ENCODE data around the gene ALDH8A1.
"Not testable (repeated sequence)": the region's sequence is repeated elsewhere in the genome, so short reads cannot be mapped to it uniquely, and the experiment has no call there.

Gene ALDH8A1

GRCh38 chr6:134910593-134910935 lies 39.3 kb downstream of the ALDH8A1 start:
- Histone ChIP-seq H3K27me3 (ENCODE audit: insufficient read depth, insufficient read length) (no peaks in the 10 kb centered on the region), H3K4me1 (ENCODE audit: insufficient read depth, insufficient read length) (no peaks in the 10 kb centered on the region), H3K9me3 (ENCODE audit: insufficient read depth, low read length) (no peaks in the 10 kb centered on the region), H3K4me3 (ENCODE audit: insufficient read length, low read depth) (no peak overlapping the region), H3K36me3 (ENCODE audit: insufficient read depth, insufficient read length, low read length) (no peaks in the 10 kb centered on the region), H3K9ac (ENCODE audit: insufficient read length, low read depth) (no peak overlapping the region)
- no peak for DNase-seq (ENCODE audit: low read depth, low spot score)
- no peak for TF ChIP-seq SUZ12 (IDR thresholded peaks at IDR 0.05; ENCODE audit: extremely low read depth, insufficient read depth, insufficient read length)
- TF ChIP-seq ZNF274 (IDR thresholded peaks at IDR 0.05; ENCODE audit: low read depth, low read length) = no peak
- TF ChIP-seq YY1 (IDR thresholded peaks at IDR 0.05; ENCODE audit: insufficient read depth, insufficient read length) = no peak

GRCh38 chr6:134909701-134910592 lies 40.0 kb downstream of the ALDH8A1 start:
- H3K27me3 ChIP-seq (ENCODE audit: insufficient read depth, insufficient read length) = no peaks in the 10 kb centered on the region
- H3K9me3 ChIP-seq (ENCODE audit: insufficient read depth, low read length) = no peaks in the 10 kb centered on the region
- H3K4me3 ChIP-seq (ENCODE audit: insufficient read length, low read depth) = no peak overlapping the region
- no peaks in the 10 kb centered on the region for H3K4me1 ChIP-seq (ENCODE audit: insufficient read depth, insufficient read length)
- TF ChIP-seq SUZ12 (IDR thresholded peaks at IDR 0.05; ENCODE audit: extremely low read depth, insufficient read depth, insufficient read length) = no peak
- no peak for TF ChIP-seq YY1 (IDR thresholded peaks at IDR 0.05; ENCODE audit: insufficient read depth, insufficient read length)
- TF ChIP-seq ZNF274 (IDR thresholded peaks at IDR 0.05; ENCODE audit: low read depth, low read length) = no peak
- no peaks in the 10 kb centered on the region for H3K36me3 ChIP-seq (ENCODE audit: insufficient read depth, insufficient read length, low read length)
- no peak overlapping the region for H3K9ac ChIP-seq (ENCODE audit: insufficient read length, low read depth)
- DNase-seq (ENCODE audit: low read depth, low spot score) = no peak

- no peak for TF ChIP-seq SUZ12 (IDR thresholded peaks at IDR 0.05; ENCODE audit: extremely low read depth, insufficient read depth, insufficient read length)
- TF ChIP-seq YY1 (IDR thresholded peaks at IDR 0.05; ENCODE audit: insufficient read depth, insufficient read length) = no peak
- TF ChIP-seq ZNF274 (IDR thresholded peaks at IDR 0.05; ENCODE audit: low read depth, low read length) = no peak
These were observed 40.9 kb downstream of the ALDH8A1 start for GRCh38 chr6:134908906-134909516.

GRCh38 chr6:134904731-134905130 lies 45.2 kb downstream of the ALDH8A1 start:
- H3K36me3 ChIP-seq (ENCODE audit: insufficient read depth, insufficient read length, low read length); H3K9ac ChIP-seq (ENCODE audit: insufficient read length, low read depth); H3K4me3 ChIP-seq (ENCODE audit: insufficient read length, low read depth); H3K4me1 ChIP-seq (ENCODE audit: insufficient read depth, insufficient read length); DNase-seq (ENCODE audit: low read depth, low spot score); H3K27me3 ChIP-seq (ENCODE audit: insufficient read depth, insufficient read length); H3K9me3 ChIP-seq (ENCODE audit: insufficient read depth, low read length): not testable (repeated sequence)

More at GRCh38 chr6:134908906-134909516, 40.9 kb downstream of the ALDH8A1 start:
- no peaks in the 10 kb centered on the region for H3K9me3 ChIP-seq (ENCODE audit: insufficient read depth, low read length)
- no peak for DNase-seq (ENCODE audit: low read depth, low spot score)
- H3K4me3 ChIP-seq (ENCODE audit: insufficient read length, low read depth) = no peak overlapping the region
- H3K27me3 ChIP-seq (ENCODE audit: insufficient read depth, insufficient read length) = no peaks in the 10 kb centered on the region
- no peaks in the 10 kb centered on the region for H3K4me1 ChIP-seq (ENCODE audit: insufficient read depth, insufficient read length)
- H3K9ac ChIP-seq (ENCODE audit: insufficient read length, low read depth) = no peak overlapping the region
- H3K36me3 ChIP-seq (ENCODE audit: insufficient read depth, insufficient read length, low read length) = no peaks in the 10 kb centered on the region

GRCh38 chr6:134903448-134903847 lies 46.5 kb downstream of the ALDH8A1 start:
- no peaks in the 10 kb centered on the region for H3K27me3 ChIP-seq (ENCODE audit: insufficient read depth, insufficient read length)

GRCh38 chr6:134902936-134903335 lies 47.0 kb downstream of the ALDH8A1 start:
- Histone ChIP-seq H3K9ac (ENCODE audit: insufficient read length, low read depth) (no peak overlapping the region), H3K4me3 (ENCODE audit: insufficient read length, low read depth) (no peak overlapping the region), H3K36me3 (ENCODE audit: insufficient read depth, insufficient read length, low read length) (no peaks in the 10 kb centered on the region), H3K9me3 (ENCODE audit: insufficient read depth, low read length) (no peaks in the 10 kb centered on the region), H3K27me3 (ENCODE audit: insufficient read depth, insufficient read length) (no peaks in the 10 kb centered on the region), H3K4me1 (ENCODE audit: insufficient read depth, insufficient read length) (no peaks in the 10 kb centered on the region)
- TF ChIP-seq YY1 (IDR thresholded peaks at IDR 0.05; ENCODE audit: insufficient read depth, insufficient read length) (no peak), SUZ12 (IDR thresholded peaks at IDR 0.05; ENCODE audit: extremely low read depth, insufficient read depth, insufficient read length) (no peak), ZNF274 (IDR thresholded peaks at IDR 0.05; ENCODE audit: low read depth, low read length) (no peak)
- no peak for DNase-seq (ENCODE audit: low read depth, low spot score)

More at GRCh38 chr6:134903448-134903847, 46.5 kb downstream of the ALDH8A1 start:
- H3K9ac ChIP-seq (ENCODE audit: insufficient read length, low read depth) = no peak overlapping the region
- no peaks in the 10 kb centered on the region for H3K9me3 ChIP-seq (ENCODE audit: insufficient read depth, low read length)
- TF ChIP-seq YY1 (IDR thresholded peaks at IDR 0.05; ENCODE audit: insufficient read depth, insufficient read length) = no peak
- no peak for TF ChIP-seq SUZ12 (IDR thresholded peaks at IDR 0.05; ENCODE audit: extremely low read depth, insufficient read depth, insufficient read length)
- no peak for TF ChIP-seq ZNF274 (IDR thresholded peaks at IDR 0.05; ENCODE audit: low read depth, low read length)
- H3K4me3 ChIP-seq (ENCODE audit: insufficient read length, low read depth) = no peak overlapping the region
- H3K4me1 ChIP-seq (ENCODE audit: insufficient read depth, insufficient read length) = no peaks in the 10 kb centered on the region
- no peaks in the 10 kb centered on the region for H3K36me3 ChIP-seq (ENCODE audit: insufficient read depth, insufficient read length, low read length)
- DNase-seq (ENCODE audit: low read depth, low spot score) = no peak

- no peaks in the 10 kb centered on the region for H3K4me1 ChIP-seq (ENCODE audit: insufficient read depth, insufficient read length)
- H3K9ac ChIP-seq (ENCODE audit: insufficient read length, low read depth) = no peak overlapping the region
- TF ChIP-seq YY1 (IDR thresholded peaks at IDR 0.05; ENCODE audit: insufficient read depth, insufficient read length) (no peak), ZNF274 (IDR thresholded peaks at IDR 0.05; ENCODE audit: low read depth, low read length) (no peak), SUZ12 (IDR thresholded peaks at IDR 0.05; ENCODE audit: extremely low read depth, insufficient read depth, insufficient read length) (no peak)
- DNase-seq (ENCODE audit: low read depth, low spot score) = no peak
- H3K9me3 ChIP-seq (ENCODE audit: insufficient read depth, low read length) = no peaks in the 10 kb centered on the region
- H3K36me3 ChIP-seq (ENCODE audit: insufficient read depth, insufficient read length, low read length) = no peaks in the 10 kb centered on the region
- H3K4me3 ChIP-seq (ENCODE audit: insufficient read length, low read depth) = no peak overlapping the region
- H3K27me3 ChIP-seq (ENCODE audit: insufficient read depth, insufficient read length) = no peaks in the 10 kb centered on the region
These were observed 47.6 kb downstream of the ALDH8A1 start for GRCh38 chr6:134902074-134902861.
